ENCODE measurements around the gene ZNF574. TPM values are rescaled to one million over a fixed set of nuclear protein-coding genes. Genes with fewer than 3 reads are reported as not detected.
A peak's percentile ranks its signal among the peaks of the same experiment; 100 is the strongest.

The ZNF574 gene
- total and polyA plus RNA-seq, 2 donors (not counting 1 experiment from before 2014, with no cell fraction given), result 5.1 to 9.9 TPM

DNA sequence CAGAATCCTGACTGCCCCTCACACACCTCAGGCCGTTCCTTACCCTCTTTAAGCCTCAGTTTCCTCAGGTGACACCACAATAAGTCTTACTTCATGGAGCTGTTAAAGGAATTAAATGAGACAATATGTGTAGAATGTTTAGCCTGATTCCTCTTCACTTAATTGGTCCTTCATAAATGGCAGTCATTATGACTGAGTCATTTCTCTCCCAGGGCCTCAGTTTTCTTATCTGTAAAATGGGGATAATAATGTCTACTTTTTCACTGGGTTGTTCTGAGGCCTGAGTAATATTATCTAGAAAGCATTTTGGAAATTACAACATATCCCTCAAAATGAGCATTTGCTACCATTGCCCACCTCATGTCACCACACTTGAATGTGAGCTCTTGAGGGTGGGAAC, 34.7 kb downstream of the ZNF574 start:
- no peak overlapping the region for H3K9ac ChIP-seq (ENCODE audit: insufficient read depth, low read length)
- peaks cover 35% of the 10 kb centered on the region for H3K4me1 ChIP-seq (ENCODE audit: control insufficient read depth, extremely low read depth, insufficient read depth, low read length)
- no peak overlapping the region for H3K4me3 ChIP-seq (replicated peaks in 1 of 4; ENCODE audit: control extremely low read depth in 1 of 4, insufficient read depth in 1 of 4, low read depth in 3 of 4, low read length in 4 of 4)
- no peaks in the 10 kb centered on the region for H3K9me3 ChIP-seq (ENCODE audit: control insufficient read depth, insufficient read depth, low read depth, low read length)
- DNase-seq (ENCODE audit: low read depth in 2 of 2), result no peak
- no peaks in the 10 kb centered on the region for H3K27me3 ChIP-seq (ENCODE audit: control insufficient read depth, insufficient read depth, low read length)
- H2AFZ ChIP-seq (ENCODE audit: low read length), result no peak overlapping the region
- H3K79me2 ChIP-seq (ENCODE audit: control insufficient read depth, insufficient read depth, low read length), result no peaks in the 10 kb centered on the region
- H3K36me3 ChIP-seq (ENCODE audit: control insufficient read depth, insufficient read depth, low read length), result no peaks in the 10 kb centered on the region
- H3K4me2 ChIP-seq (ENCODE audit: extremely low read depth, insufficient read depth, low read length), result no peak overlapping the region
- no peak for TF ChIP-seq EZH2 (IDR thresholded peaks at IDR 0.05; ENCODE audit: low read length, missing control alignments)
- TF ChIP-seq, protein P1, sequence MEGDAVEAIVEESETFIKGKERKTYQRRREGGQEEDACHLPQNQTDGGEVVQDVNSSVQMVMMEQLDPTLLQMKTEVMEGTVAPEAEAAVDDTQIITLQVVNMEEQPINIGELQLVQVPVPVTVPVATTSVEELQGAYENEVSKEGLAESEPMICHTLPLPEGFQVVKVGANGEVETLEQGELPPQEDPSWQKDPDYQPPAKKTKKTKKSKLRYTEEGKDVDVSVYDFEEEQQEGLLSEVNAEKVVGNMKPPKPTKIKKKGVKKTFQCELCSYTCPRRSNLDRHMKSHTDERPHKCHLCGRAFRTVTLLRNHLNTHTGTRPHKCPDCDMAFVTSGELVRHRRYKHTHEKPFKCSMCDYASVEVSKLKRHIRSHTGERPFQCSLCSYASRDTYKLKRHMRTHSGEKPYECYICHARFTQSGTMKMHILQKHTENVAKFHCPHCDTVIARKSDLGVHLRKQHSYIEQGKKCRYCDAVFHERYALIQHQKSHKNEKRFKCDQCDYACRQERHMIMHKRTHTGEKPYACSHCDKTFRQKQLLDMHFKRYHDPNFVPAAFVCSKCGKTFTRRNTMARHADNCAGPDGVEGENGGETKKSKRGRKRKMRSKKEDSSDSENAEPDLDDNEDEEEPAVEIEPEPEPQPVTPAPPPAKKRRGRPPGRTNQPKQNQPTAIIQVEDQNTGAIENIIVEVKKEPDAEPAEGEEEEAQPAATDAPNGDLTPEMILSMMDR (conservative IDR thresholded peaks at IDR 0.05 in 1 of 2, IDR thresholded peaks at IDR 0.05 in 1 of 2; ENCODE audit: low read depth in 1 of 2, low read length in 2 of 2), result no peak
- no peaks in the 10 kb centered on the region for H4K20me1 ChIP-seq (ENCODE audit: control insufficient read depth, extremely low read depth, insufficient read depth, low read length)
- peak overlapping the region; percentile 53 for H3K27ac ChIP-seq (ENCODE audit: insufficient read depth, low read length)

DNA sequence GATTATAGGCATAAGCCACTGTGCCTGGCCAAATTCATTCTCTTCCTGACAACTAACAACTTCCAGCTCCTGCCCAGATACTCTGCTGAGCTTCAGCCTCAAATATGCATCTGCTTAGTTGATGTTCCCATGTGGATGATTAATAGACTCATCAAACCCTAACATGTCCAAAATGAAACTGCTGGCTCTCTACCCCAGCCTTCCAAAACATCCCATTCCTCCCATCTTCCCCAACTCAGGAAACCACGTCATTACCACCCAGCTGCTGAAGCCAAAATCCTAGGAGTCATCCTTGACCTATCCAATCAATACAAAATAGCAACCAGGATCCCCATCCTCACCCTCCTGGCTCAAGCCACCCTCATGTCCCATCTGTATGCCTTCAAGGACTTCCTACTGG, 35.4 kb downstream of the ZNF574 start:
- Histone ChIP-seq H3K27me3 (ENCODE audit: control insufficient read depth, insufficient read depth, low read length) (no peaks in the 10 kb centered on the region), H3K4me1 (ENCODE audit: control insufficient read depth, extremely low read depth, insufficient read depth, low read length) (peaks cover 35% of the 10 kb centered on the region), H3K4me3 (replicated peaks in 1 of 4; ENCODE audit: control extremely low read depth in 1 of 4, insufficient read depth in 1 of 4, low read depth in 3 of 4, low read length in 4 of 4) (no peak overlapping the region), H3K36me3 (ENCODE audit: control insufficient read depth, insufficient read depth, low read length) (no peaks in the 10 kb centered on the region), H3K79me2 (ENCODE audit: control insufficient read depth, insufficient read depth, low read length) (no peaks in the 10 kb centered on the region), H3K9ac (ENCODE audit: insufficient read depth, low read length) (no peak overlapping the region), H3K9me3 (ENCODE audit: control insufficient read depth, insufficient read depth, low read depth, low read length) (no peaks in the 10 kb centered on the region), H3K4me2 (ENCODE audit: extremely low read depth, insufficient read depth, low read length) (peak overlapping the region; percentile 61), H4K20me1 (ENCODE audit: control insufficient read depth, extremely low read depth, insufficient read depth, low read length) (no peaks in the 10 kb centered on the region), H2AFZ (ENCODE audit: low read length) (no peak overlapping the region), H3K27ac (ENCODE audit: insufficient read depth, low read length) (peak overlapping the region; percentile 82)
- DNase-seq (ENCODE audit: low read depth in 2 of 2), result peak in 1 of 2 donors; percentile 80
- TF ChIP-seq, protein P1 (conservative IDR thresholded peaks at IDR 0.05 in 1 of 2, IDR thresholded peaks at IDR 0.05 in 1 of 2; ENCODE audit: low read depth in 1 of 2, low read length in 2 of 2), result no peak
- TF ChIP-seq EZH2 (IDR thresholded peaks at IDR 0.05; ENCODE audit: low read length, missing control alignments), result no peak

DNA sequence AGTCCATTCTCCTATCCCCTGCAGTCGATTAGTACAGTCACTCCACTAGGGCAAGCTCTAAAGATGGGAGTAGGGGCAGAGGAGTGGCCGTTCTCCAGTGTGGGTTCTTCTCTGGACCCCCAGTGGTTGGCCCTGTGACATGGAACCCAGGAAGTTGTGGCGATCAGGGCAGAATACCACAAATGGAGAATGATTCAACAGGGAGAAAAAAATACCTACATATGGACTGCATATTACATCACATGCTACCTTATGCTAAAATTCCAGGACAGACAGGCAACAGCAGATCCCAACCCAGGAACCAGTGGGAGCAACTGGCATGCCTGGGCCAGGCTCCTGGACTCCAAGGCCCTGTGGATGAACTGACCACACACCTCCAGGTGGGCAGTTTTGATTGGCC, 35.8 kb downstream of the ZNF574 start:
- H3K9ac ChIP-seq (ENCODE audit: insufficient read depth, low read length), result no peak overlapping the region
- H3K27ac ChIP-seq (ENCODE audit: insufficient read depth, low read length), result peak overlapping the region; percentile 82
- H4K20me1 ChIP-seq (ENCODE audit: control insufficient read depth, extremely low read depth, insufficient read depth, low read length), result no peaks in the 10 kb centered on the region
- no peaks in the 10 kb centered on the region for H3K27me3 ChIP-seq (ENCODE audit: control insufficient read depth, insufficient read depth, low read length)
- peak in 1 of 2 donors; percentile 76 for DNase-seq (ENCODE audit: low read depth in 2 of 2)
- TF ChIP-seq, protein P1 (conservative IDR thresholded peaks at IDR 0.05 in 1 of 2, IDR thresholded peaks at IDR 0.05 in 1 of 2; ENCODE audit: low read depth in 1 of 2, low read length in 2 of 2), result no peak
- TF ChIP-seq EZH2 (IDR thresholded peaks at IDR 0.05; ENCODE audit: low read length, missing control alignments), result no peak
- peaks cover 35% of the 10 kb centered on the region for H3K4me1 ChIP-seq (ENCODE audit: control insufficient read depth, extremely low read depth, insufficient read depth, low read length)
- H3K4me3 ChIP-seq (replicated peaks in 1 of 4; ENCODE audit: control extremely low read depth in 1 of 4, insufficient read depth in 1 of 4, low read depth in 3 of 4, low read length in 4 of 4), result no peak overlapping the region
- H3K79me2 ChIP-seq (ENCODE audit: control insufficient read depth, insufficient read depth, low read length), result no peaks in the 10 kb centered on the region
- no peak overlapping the region for H2AFZ ChIP-seq (ENCODE audit: low read length)
- peak overlapping the region; percentile 61 for H3K4me2 ChIP-seq (ENCODE audit: extremely low read depth, insufficient read depth, low read length)
- no peaks in the 10 kb centered on the region for H3K9me3 ChIP-seq (ENCODE audit: control insufficient read depth, insufficient read depth, low read depth, low read length)
- no peaks in the 10 kb centered on the region for H3K36me3 ChIP-seq (ENCODE audit: control insufficient read depth, insufficient read depth, low read length)

Data from fibroblast of lung (primary cell).